Amniotic stem cell (primary cell): ENCODE data around the gene TWIST2.

Experiments used
- DNase-seq: peaks from one replicate; lab custom pipeline; 2025; lab: John Stamatoyannopoulos, UW

The TWIST2 gene

GRCh38 chr2:238956676-238957075 is 108.8 kb downstream of the TWIST2 start:
- no peak for DNase-seq
